MM.1S (cell line): ENCODE measurements around the gene DDIT4.

ENCODE experiments used
- DNase-seq: peaks from one replicate; pipeline ENCODE4 v3.0.0-alpha.2; 2015
- H2AFZ ChIP-seq: fragments of 300-600 bp; sonication (generic); 2 replicates; pipeline ENCODE4 v1.6.0; 2016; ENCODE audit warnings: antibody characterized with exemption, low read length
- H3F3A ChIP-seq: fragments of 300-600 bp; sonication (generic); 2 replicates; pipeline ENCODE4 v1.6.1; 2016; ENCODE audit warnings: mild to moderate bottlenecking, antibody characterized with exemption, low read length, moderate library complexity, mixed read lengths; ENCODE audit not compliant: insufficient read depth
- H3K27ac ChIP-seq: fragments of 300-600 bp; sonication (generic); 2 replicates; pipeline ENCODE4 v1.5.1; 2016; ENCODE audit warnings: mild to moderate bottlenecking, low read length
- H3K27me3 ChIP-seq: fragments of 300-600 bp; sonication (generic); replicated peaks from 2 replicates; pipeline ENCODE4 v1.6.0; 2016; ENCODE audit warnings: low read length; ENCODE audit not compliant: insufficient read depth
- H3K36me3 ChIP-seq: fragments of 300-600 bp; sonication (generic); replicated peaks from 2 replicates; pipeline ENCODE4 v1.6.1; 2016; ENCODE audit warnings: mild to moderate bottlenecking, low read length, mixed read lengths; ENCODE audit not compliant: insufficient read depth
- H3K4me1 ChIP-seq: fragments of 300-600 bp; sonication (generic); 2 replicates; pipeline ENCODE4 v1.6.1; 2016; ENCODE audit warnings: low read length, mixed read lengths
- H3K4me2 ChIP-seq: fragments of 300-600 bp; sonication (generic); 2 replicates; pipeline ENCODE4 v1.6.0; 2016; ENCODE audit warnings: low read depth, low read length
- H3K4me3 ChIP-seq: fragments of 300-600 bp; sonication (generic); 2 replicates; pipeline ENCODE4 v1.5.1; 2016; ENCODE audit warnings: low read length, mixed read lengths
- H3K79me2 ChIP-seq: fragments of 300-600 bp; sonication (generic); 2 replicates; pipeline ENCODE4 v1.6.1; 2016; ENCODE audit warnings: mixed run types, low read length, mixed read lengths
- H3K9ac ChIP-seq: fragments of 300-600 bp; sonication (generic); 2 replicates; pipeline ENCODE4 v1.6.1; 2016; ENCODE audit warnings: low read length, mixed read lengths
- H3K9me2 ChIP-seq: fragments of 300-600 bp; sonication (generic); replicated peaks from 2 replicates; pipeline ENCODE4 v1.6.1; 2016; ENCODE audit warnings: mild to moderate bottlenecking, low read length, mixed read lengths; ENCODE audit not compliant: insufficient read depth
- H3K9me3 ChIP-seq: fragments of 300-600 bp; sonication (generic); replicated peaks from 2 replicates; pipeline ENCODE4 v1.6.1; 2016; ENCODE audit warnings: mild to moderate bottlenecking, low read length, mixed read lengths; ENCODE audit not compliant: insufficient read depth
- H4K20me1 ChIP-seq: fragments of 300-600 bp; sonication (generic); 2 replicates; pipeline ENCODE4 v1.6.1; 2016; ENCODE audit warnings: mild to moderate bottlenecking, low read length, moderate library complexity, mixed read lengths; ENCODE audit not compliant: insufficient read depth
- CTCF ChIP-seq: fragments of 300-600 bp; sonication (generic); IDR thresholded peaks from 2 replicates; pipeline ENCODE4 v1.5.1; 2016; ENCODE audit warnings: antibody characterized with exemption, low read length, mixed read lengths
- EZH2 ChIP-seq: fragments of 300-600 bp; sonication (generic); optimal IDR thresholded peaks from 2 replicates; pipeline ENCODE3; 2017; ENCODE audit warnings: low read depth, mild to moderate bottlenecking, antibody characterized with exemption, low read length, mixed read lengths
- EZH2phosphoT487 ChIP-seq: fragments of 300-600 bp; sonication (generic); IDR thresholded peaks from 2 replicates; pipeline ENCODE4 v1.6.1; 2018; ENCODE audit warnings: antibody characterized with exemption, low read length

Gene DDIT4

DNA sequence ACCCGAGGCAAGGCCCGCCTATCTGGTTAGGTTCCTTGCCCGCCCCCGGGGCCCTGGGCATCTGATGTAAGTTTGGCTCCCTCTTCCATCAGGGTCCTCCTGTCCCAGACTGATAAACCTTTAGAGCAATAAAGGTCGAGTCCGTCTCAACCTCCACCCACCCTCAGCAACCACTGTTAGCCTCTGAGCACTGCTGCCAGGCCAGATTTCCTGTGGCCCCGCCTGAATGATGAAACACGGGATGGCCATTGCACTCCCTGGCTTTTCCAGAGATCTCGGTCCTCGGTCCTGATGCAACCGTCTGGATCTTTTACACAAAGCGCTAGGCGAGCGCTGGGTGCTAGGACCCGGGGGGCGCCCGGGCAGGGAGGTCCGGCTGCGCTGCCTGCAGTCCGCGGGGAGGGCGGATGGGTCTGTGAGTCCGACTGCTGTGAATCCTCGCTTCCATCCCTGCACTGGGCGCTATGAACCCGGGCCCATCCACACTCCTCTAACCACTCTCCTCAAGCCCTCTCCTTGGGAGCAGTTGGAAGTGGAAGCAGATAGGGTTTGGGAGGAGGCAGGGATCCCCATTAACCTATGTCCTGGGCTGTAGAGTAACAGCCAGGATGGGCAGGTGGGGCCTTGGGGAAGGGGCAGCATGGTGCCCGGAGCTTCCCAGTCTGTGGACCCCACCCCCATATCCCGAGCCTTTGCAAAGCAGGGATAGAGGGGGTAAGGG is 875 bp upstream of the DDIT4 start:
- Histone ChIP-seq H3K4me2 (peak overlapping the region; percentile 97), H3K27me3 (no peaks in the 10 kb centered on the region), H3K4me3 (peak overlapping the region; percentile 81), H3K79me2 (peaks cover 14% of the 10 kb centered on the region), H3K27ac (peak overlapping the region; percentile 35; the same call in 1 of the 2 replicates), H3K9me3 (no peaks in the 10 kb centered on the region), H3K9me2 (no peaks in the 10 kb centered on the region), H2AFZ (peak overlapping the region; percentile 92), H3K9ac (peak overlapping the region; percentile 69), H3K36me3 (no peaks in the 10 kb centered on the region), H3K4me1 (peaks cover 18% of the 10 kb centered on the region), H3F3A (peaks cover 22% of the 10 kb centered on the region), H4K20me1 (no peaks in the 10 kb centered on the region)
- TF ChIP-seq EZH2phosphoT487 = no peak
- TF ChIP-seq CTCF = no peak
- TF ChIP-seq EZH2 = no peak
- peak; percentile 58 for DNase-seq

DNA sequence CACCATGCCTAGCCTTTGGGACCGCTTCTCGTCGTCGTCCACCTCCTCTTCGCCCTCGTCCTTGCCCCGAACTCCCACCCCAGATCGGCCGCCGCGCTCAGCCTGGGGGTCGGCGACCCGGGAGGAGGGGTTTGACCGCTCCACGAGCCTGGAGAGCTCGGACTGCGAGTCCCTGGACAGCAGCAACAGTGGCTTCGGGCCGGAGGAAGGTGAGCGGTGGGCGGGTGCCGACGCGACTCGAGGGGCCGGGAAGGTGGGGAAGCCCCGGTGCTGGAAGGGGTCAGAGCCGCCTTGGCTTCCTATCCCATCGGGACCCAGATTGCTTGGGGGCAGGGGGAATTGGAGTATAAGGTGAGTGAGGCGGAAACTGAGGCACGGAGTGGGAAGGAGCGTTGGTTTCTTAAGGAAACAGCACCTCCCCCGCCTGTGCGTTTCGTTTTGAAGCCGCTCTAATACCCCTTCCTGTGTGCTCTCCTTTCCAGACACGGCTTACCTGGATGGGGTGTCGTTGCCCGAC is 547 bp downstream of the DDIT4 start:
- Histone ChIP-seq H3K36me3 (no peaks in the 10 kb centered on the region), H4K20me1 (no peaks in the 10 kb centered on the region), H3K9me2 (no peaks in the 10 kb centered on the region), H3K9ac (peak overlapping the region; percentile 76), H3K9me3 (no peaks in the 10 kb centered on the region), H3K4me1 (peaks cover 18% of the 10 kb centered on the region), H3K27ac (peak overlapping the region; percentile 39; the same call in 1 of the 2 replicates), H3K79me2 (peaks cover 14% of the 10 kb centered on the region), H2AFZ (peak overlapping the region; percentile 49), H3K4me2 (peak overlapping the region; percentile 92), H3K4me3 (peak overlapping the region; percentile 85), H3F3A (peaks cover 22% of the 10 kb centered on the region), H3K27me3 (no peaks in the 10 kb centered on the region)
- TF ChIP-seq EZH2 = no peak
- TF ChIP-seq CTCF = no peak
- no peak for TF ChIP-seq EZH2phosphoT487
- DNase-seq = no peak

- H3F3A ChIP-seq = peaks cover 22% of the 10 kb centered on the region
- H3K4me2 ChIP-seq = peak overlapping the region; percentile 92
- no peaks in the 10 kb centered on the region for H3K9me3 ChIP-seq
- no peaks in the 10 kb centered on the region for H3K36me3 ChIP-seq
- H3K4me1 ChIP-seq = peaks cover 18% of the 10 kb centered on the region
- H3K9ac ChIP-seq = peak overlapping the region; percentile 76; the same call in 1 of the 2 replicates
- H3K79me2 ChIP-seq = peaks cover 14% of the 10 kb centered on the region
- H2AFZ ChIP-seq = peak overlapping the region; percentile 49; the same call in 1 of the 2 replicates
- peak; percentile 36 for DNase-seq
- H3K9me2 ChIP-seq = no peaks in the 10 kb centered on the region
- H3K27me3 ChIP-seq = no peaks in the 10 kb centered on the region
- no peaks in the 10 kb centered on the region for H4K20me1 ChIP-seq
- no peak for TF ChIP-seq EZH2phosphoT487
- TF ChIP-seq CTCF = peak; percentile 58
- peak overlapping the region; percentile 39; the same call in 1 of the 2 replicates for H3K27ac ChIP-seq
- H3K4me3 ChIP-seq = peak overlapping the region; percentile 85
Measured at GRCh38 chr10:72274730-72275350, 1.1 kb downstream of the DDIT4 start.
